GM12801 (cell line): ENCODE results near the gene GPR161.

Experiments used
- CTCF ChIP-seq: IDR thresholded peaks from one replicate; pipeline ENCODE4 v1.5.1; 2011; ENCODE audit warnings: control low read depth; ENCODE audit not compliant: insufficient read length; ENCODE audit errors: extremely low read depth

GPR161 gene

GRCh38 chr1:168104535-168104934 lies 32.2 kb downstream of the GPR161 start:
- TF ChIP-seq CTCF = no peak

GRCh38 chr1:168102487-168102886 lies 34.2 kb downstream of the GPR161 start:
- no peak for TF ChIP-seq CTCF

- TF ChIP-seq CTCF = no peak
These were observed 35.4 kb downstream of the GPR161 start for GRCh38 chr1:168101336-168101735.

GRCh38 chr1:168100315-168101002 lies 36.3 kb downstream of the GPR161 start:
- TF ChIP-seq CTCF = no peak

- no peak for TF ChIP-seq CTCF
These were observed 37.4 kb downstream of the GPR161 start for GRCh38 chr1:168099337-168099801.

GRCh38 chr1:168098534-168099320 lies 38.0 kb downstream of the GPR161 start:
- no peak for TF ChIP-seq CTCF

GRCh38 chr1:168097921-168098528 lies 38.7 kb downstream of the GPR161 start:
- no peak for TF ChIP-seq CTCF
